ENCODE data around the gene CAPN14. TPM values are rescaled to one million over a fixed set of nuclear protein-coding genes. Genes with fewer than 3 reads are reported as not detected.

The CAPN14 gene
- total RNA-seq, 1 experiment from 2014 or later = not detected

DNA sequence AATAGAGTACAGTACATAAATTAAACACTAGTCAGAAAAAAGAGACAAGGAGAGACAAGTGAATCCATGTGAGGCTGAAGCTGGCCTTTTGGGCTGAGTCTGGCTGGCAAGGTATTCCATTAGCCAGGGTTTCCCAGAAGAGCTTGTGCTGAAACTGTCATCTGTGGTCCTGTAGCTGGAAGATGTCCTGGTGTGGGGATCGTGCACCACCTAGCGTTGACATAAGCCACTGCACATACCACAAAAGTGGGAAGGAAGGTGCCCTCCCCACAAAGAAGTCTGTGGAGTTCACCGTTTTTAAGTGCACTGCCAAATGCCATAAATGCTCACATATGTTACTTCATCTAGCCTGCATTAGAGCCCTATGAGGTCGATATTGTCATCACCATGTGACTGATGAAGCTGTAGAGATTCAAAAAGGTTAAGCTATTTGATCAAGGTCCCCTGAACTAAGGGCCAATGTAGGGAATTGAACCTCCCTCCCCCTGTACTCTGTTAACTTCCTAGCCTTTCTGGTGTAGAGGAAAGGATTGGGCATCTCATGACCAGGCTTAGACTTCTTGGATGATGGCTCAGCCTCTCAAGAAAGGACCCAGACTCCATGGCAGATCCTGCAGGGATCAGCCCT lies 47.1 kb downstream of the CAPN14 start:
- TF ChIP-seq TCF7L2 (IDR thresholded peaks at IDR 0.05; ENCODE audit: borderline replicate concordance, extremely low read depth, insufficient read depth, insufficient read length) (no peak), YY1 (IDR thresholded peaks at IDR 0.05; ENCODE audit: extremely low read depth, insufficient replicate concordance, low read depth, low read length) (no peak), FOSL1 (IDR thresholded peaks at IDR 0.05; ENCODE audit: low read depth) (no peak), RAD21 (IDR thresholded peaks at IDR 0.05; ENCODE audit: low read depth) (peak; percentile 89), SIN3A (IDR thresholded peaks at IDR 0.05; ENCODE audit: low read depth) (no peak), POLR2AphosphoS5 (IDR thresholded peaks at IDR 0.05; ENCODE audit: low read depth, low read length) (no peak), CBX3 (IDR thresholded peaks at IDR 0.05; ENCODE audit: low read depth) (no peak), POLR2A (IDR thresholded peaks at IDR 0.05; ENCODE audit: borderline replicate concordance, extremely low read depth, insufficient read depth, insufficient read length) (no peak)
- TF ChIP-seq, protein P1, sequence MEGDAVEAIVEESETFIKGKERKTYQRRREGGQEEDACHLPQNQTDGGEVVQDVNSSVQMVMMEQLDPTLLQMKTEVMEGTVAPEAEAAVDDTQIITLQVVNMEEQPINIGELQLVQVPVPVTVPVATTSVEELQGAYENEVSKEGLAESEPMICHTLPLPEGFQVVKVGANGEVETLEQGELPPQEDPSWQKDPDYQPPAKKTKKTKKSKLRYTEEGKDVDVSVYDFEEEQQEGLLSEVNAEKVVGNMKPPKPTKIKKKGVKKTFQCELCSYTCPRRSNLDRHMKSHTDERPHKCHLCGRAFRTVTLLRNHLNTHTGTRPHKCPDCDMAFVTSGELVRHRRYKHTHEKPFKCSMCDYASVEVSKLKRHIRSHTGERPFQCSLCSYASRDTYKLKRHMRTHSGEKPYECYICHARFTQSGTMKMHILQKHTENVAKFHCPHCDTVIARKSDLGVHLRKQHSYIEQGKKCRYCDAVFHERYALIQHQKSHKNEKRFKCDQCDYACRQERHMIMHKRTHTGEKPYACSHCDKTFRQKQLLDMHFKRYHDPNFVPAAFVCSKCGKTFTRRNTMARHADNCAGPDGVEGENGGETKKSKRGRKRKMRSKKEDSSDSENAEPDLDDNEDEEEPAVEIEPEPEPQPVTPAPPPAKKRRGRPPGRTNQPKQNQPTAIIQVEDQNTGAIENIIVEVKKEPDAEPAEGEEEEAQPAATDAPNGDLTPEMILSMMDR (IDR thresholded peaks at IDR 0.05 in 2 of 3, conservative IDR thresholded peaks at IDR 0.05 in 1 of 3; ENCODE audit: borderline replicate concordance in 1 of 3, insufficient read depth in 1 of 3, low read depth in 2 of 3, low read length in 2 of 3) = peak; percentile 86 to 92 (median 90)
- TF ChIP-seq, protein P2, sequence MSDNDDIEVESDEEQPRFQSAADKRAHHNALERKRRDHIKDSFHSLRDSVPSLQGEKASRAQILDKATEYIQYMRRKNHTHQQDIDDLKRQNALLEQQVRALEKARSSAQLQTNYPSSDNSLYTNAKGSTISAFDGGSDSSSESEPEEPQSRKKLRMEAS (IDR thresholded peaks at IDR 0.05) = no peak
- Histone ChIP-seq H3K36me3 (ENCODE audit: control insufficient read depth in 1 of 2, insufficient read depth in 2 of 2, low read length in 2 of 2) (no peaks in the 10 kb centered on the region), H3K9me2 (ENCODE audit: insufficient read depth) (no peaks in the 10 kb centered on the region), H2AFZ (ENCODE audit: low read depth, low read length, poor library complexity, severe bottlenecking) (no peak overlapping the region), H3K9me3 (ENCODE audit: control insufficient read depth in 1 of 2, insufficient read depth in 1 of 2, low read depth in 1 of 2, low read length in 2 of 2) (no peaks in the 10 kb centered on the region), H4K20me1 (ENCODE audit: insufficient read depth) (no peaks in the 10 kb centered on the region), H3K4me3 (replicated peaks in 1 of 2; ENCODE audit: low read depth in 1 of 2, low read length in 2 of 2) (no peak overlapping the region), H3K4me2 (ENCODE audit: low read length) (no peak overlapping the region), H3K4me1 (ENCODE audit: control insufficient read depth in 1 of 2, insufficient read depth in 2 of 2, low read length in 2 of 2) (no peaks in the 10 kb centered on the region), H3K27me3 (ENCODE audit: insufficient read depth, low read length) (peaks cover 21% of the 10 kb centered on the region; the same call in 1 of the 2 replicates), H3K79me2 (ENCODE audit: insufficient read depth, low read length) (no peaks in the 10 kb centered on the region), H3K9ac (ENCODE audit: low read length) (no peak overlapping the region), H3K27ac (ENCODE audit: low read depth, low read length) (no peak overlapping the region)
- POLR2A ChIA-PET = no interaction called here
- CTCF ChIA-PET = interaction anchor here (0.6 to 4.3 kb wide), 15 partner anchors 14 to 1006 kb away, joined by 3 to 66 read pairs (median 4); partner anchors contain the start of gene GALNT14
- peak; percentile 40 for DNase-seq (ENCODE audit: low read depth, low spot score)
- RAD21 ChIA-PET (ENCODE audit: low non-redundant PET in 1 of 2, low total read pairs in 2 of 2, uncharacterized antibody in 2 of 2, unreplicated experiment in 2 of 2) = interaction anchor here (1.0 to 1.1 kb wide), 3 partner anchors 308 to 459 kb away, joined by 4 to 5 read pairs (median 4); no protein-coding TSS in a partner anchor
- intact Hi-C loops (cut with micrococcal nuclease) = loop anchor here (1.0 kb wide), 2 partner anchors 308 to 456 kb away; no protein-coding TSS in a partner anchor
- no TSS peak for BruUV-seq (replicated peaks)
- peak; percentile 97 for ATAC-seq
